ENCODE measurements around the gene TTR.

TTR gene

DNA sequence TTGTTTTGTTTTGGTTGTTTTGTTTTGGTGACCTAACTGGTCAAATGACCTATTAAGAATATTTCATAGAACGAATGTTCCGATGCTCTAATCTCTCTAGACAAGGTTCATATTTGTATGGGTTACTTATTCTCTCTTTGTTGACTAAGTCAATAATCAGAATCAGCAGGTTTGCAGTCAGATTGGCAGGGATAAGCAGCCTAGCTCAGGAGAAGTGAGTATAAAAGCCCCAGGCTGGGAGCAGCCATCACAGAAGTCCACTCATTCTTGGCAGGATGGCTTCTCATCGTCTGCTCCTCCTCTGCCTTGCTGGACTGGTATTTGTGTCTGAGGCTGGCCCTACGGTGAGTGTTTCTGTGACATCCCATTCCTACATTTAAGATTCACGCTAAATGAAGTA lies at the start of gene TTR:
Gene TTR, plus strand, starts transcription at position 250 of the 400 bp plus-strand sequence. Its CDS starts 26 bp downstream, at position 276.
- H3K4me2 ChIP-seq (ENCODE audit: low read length): no peak within 1 kb of the TSS
- no peak within 1 kb of the TSS for H3K4me3 ChIP-seq (ENCODE audit: low read length)
- H2AFZ ChIP-seq (ENCODE audit: low read depth, low read length): no peak within 1 kb of the TSS
- no peaks in the 10 kb centered on the region for H3K79me2 ChIP-seq (ENCODE audit: low read length)
- no peak within 1 kb of the TSS for H3K9ac ChIP-seq (ENCODE audit: low read length)
- TF ChIP-seq, protein P1, sequence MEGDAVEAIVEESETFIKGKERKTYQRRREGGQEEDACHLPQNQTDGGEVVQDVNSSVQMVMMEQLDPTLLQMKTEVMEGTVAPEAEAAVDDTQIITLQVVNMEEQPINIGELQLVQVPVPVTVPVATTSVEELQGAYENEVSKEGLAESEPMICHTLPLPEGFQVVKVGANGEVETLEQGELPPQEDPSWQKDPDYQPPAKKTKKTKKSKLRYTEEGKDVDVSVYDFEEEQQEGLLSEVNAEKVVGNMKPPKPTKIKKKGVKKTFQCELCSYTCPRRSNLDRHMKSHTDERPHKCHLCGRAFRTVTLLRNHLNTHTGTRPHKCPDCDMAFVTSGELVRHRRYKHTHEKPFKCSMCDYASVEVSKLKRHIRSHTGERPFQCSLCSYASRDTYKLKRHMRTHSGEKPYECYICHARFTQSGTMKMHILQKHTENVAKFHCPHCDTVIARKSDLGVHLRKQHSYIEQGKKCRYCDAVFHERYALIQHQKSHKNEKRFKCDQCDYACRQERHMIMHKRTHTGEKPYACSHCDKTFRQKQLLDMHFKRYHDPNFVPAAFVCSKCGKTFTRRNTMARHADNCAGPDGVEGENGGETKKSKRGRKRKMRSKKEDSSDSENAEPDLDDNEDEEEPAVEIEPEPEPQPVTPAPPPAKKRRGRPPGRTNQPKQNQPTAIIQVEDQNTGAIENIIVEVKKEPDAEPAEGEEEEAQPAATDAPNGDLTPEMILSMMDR (IDR thresholded peaks at IDR 0.05; ENCODE audit: low read depth, low read length): no peak
- TF ChIP-seq EZH2phosphoT487 (IDR thresholded peaks at IDR 0.05; ENCODE audit: low read depth): no peak
- H3K27me3 ChIP-seq (ENCODE audit: low read depth, low read length): no peaks in the 10 kb centered on the region
- H3K4me1 ChIP-seq (ENCODE audit: low read length): no peaks in the 10 kb centered on the region
- H3K9me3 ChIP-seq (ENCODE audit: insufficient read depth, low read length): no peaks in the 10 kb centered on the region
- no peaks in the 10 kb centered on the region for H3K36me3 ChIP-seq (replicated peaks; ENCODE audit: low read depth, low read length)
- no peak within 1 kb of the TSS for H3K27ac ChIP-seq (ENCODE audit: low read length)
- no peaks in the 10 kb centered on the region for H4K20me1 ChIP-seq (ENCODE audit: insufficient read depth, low read length)

DNA sequence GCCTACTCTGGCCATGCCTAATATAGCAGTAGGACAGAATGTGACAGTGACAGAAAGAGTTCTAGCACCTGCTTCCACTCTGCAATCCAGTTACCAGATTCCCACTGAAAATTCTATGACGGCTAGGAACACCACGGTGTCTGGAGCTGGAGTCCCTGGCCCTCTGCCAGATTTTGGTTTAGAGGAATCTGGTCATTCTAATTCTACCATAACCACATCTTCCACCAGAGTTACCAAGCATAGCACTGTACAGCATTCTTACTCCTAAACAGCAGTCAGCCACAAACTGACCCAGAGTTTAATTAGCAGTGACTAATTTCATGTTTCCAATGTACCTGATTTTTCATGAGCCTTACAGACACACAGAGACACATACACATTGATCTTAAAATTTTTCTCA lies 45.2 kb upstream of the TTR start:
- no peak for TF ChIP-seq EZH2phosphoT487 (IDR thresholded peaks at IDR 0.05; ENCODE audit: low read depth)
- TF ChIP-seq, protein P1 (IDR thresholded peaks at IDR 0.05; ENCODE audit: low read depth, low read length): no peak

DNA sequence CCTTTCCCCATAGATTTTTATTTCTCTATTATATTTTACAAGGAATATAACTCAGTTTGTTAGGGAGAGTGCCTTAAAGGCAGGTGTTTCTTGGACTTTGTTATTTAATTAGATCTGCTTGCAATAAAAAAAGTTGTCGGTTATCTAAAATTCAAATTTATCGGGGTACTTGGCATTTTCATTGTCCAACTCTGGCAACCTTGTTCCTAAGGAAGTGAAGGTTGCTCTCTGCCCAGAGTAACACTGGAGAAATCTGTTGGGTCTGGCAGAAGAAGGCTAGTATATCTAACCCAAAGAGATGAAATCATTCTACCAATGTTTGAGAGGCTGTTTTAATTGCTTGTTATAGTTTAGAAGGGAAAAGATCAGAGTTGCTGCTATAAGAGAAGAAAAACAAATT lies 42.8 kb upstream of the TTR start:
- Histone ChIP-seq H3K4me1 (ENCODE audit: low read length) (0 out of 2 replicates have a peak, but pooled peaks cover 4% of the 10 kb centered on the region), H3K27me3 (ENCODE audit: low read depth, low read length) (no peaks in the 10 kb centered on the region), H3K36me3 (replicated peaks; ENCODE audit: low read depth, low read length) (no peaks in the 10 kb centered on the region), H3K9ac (ENCODE audit: low read length) (no peak overlapping the region), H2AFZ (ENCODE audit: low read depth, low read length) (no peak overlapping the region), H3K79me2 (ENCODE audit: low read length) (no peaks in the 10 kb centered on the region), H3K9me3 (ENCODE audit: insufficient read depth, low read length) (no peaks in the 10 kb centered on the region), H4K20me1 (ENCODE audit: insufficient read depth, low read length) (no peaks in the 10 kb centered on the region), H3K4me3 (ENCODE audit: low read length) (no peak overlapping the region), H3K4me2 (ENCODE audit: low read length) (no peak overlapping the region), H3K27ac (ENCODE audit: low read length) (no peak overlapping the region)
- TF ChIP-seq EZH2phosphoT487 (IDR thresholded peaks at IDR 0.05; ENCODE audit: low read depth): no peak
- TF ChIP-seq, protein P1 (IDR thresholded peaks at IDR 0.05; ENCODE audit: low read depth, low read length): no peak

More for the DNA sequence above, 45.2 kb upstream of the TTR start:
- Histone ChIP-seq H3K27ac (ENCODE audit: low read length) (no peak overlapping the region), H3K4me2 (ENCODE audit: low read length) (no peak overlapping the region), H3K4me1 (ENCODE audit: low read length) (0 out of 2 replicates have a peak, but pooled peaks cover 4% of the 10 kb centered on the region), H3K27me3 (ENCODE audit: low read depth, low read length) (no peaks in the 10 kb centered on the region), H3K9me3 (ENCODE audit: insufficient read depth, low read length) (no peaks in the 10 kb centered on the region), H3K4me3 (ENCODE audit: low read length) (no peak overlapping the region), H3K79me2 (ENCODE audit: low read length) (no peaks in the 10 kb centered on the region), H4K20me1 (ENCODE audit: insufficient read depth, low read length) (no peaks in the 10 kb centered on the region), H2AFZ (ENCODE audit: low read depth, low read length) (no peak overlapping the region), H3K9ac (ENCODE audit: low read length) (no peak overlapping the region), H3K36me3 (replicated peaks; ENCODE audit: low read depth, low read length) (no peaks in the 10 kb centered on the region)

DNA sequence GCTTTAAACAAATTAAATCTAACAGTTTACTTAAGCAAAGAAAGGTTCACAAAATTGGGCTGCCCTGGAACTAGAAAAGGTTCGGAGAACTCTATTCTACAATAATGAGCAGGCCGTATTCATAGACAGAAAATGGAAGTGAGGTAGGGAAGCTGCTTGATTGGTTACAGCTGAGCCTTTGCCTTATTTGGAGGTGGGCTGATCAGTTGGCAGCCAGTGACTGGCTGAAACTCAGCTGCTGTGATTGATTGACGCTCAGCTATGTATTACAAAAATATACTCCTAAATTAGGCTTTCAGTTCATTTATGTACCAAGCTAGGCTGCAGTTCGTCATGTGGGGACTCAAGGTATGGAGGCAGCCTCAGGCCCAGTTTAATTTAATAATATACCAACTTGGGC lies 42.3 kb upstream of the TTR start:
- no peak overlapping the region for H3K9ac ChIP-seq (ENCODE audit: low read length)
- no peaks in the 10 kb centered on the region for H3K9me3 ChIP-seq (ENCODE audit: insufficient read depth, low read length)
- no peaks in the 10 kb centered on the region for H3K27me3 ChIP-seq (ENCODE audit: low read depth, low read length)
- H3K4me1 ChIP-seq (ENCODE audit: low read length): 0 out of 2 replicates have a peak, but pooled peaks cover 4% of the 10 kb centered on the region
- no peak overlapping the region for H3K4me3 ChIP-seq (ENCODE audit: low read length)
- no peak overlapping the region for H3K4me2 ChIP-seq (ENCODE audit: low read length)
- H3K36me3 ChIP-seq (replicated peaks; ENCODE audit: low read depth, low read length): no peaks in the 10 kb centered on the region
- H3K79me2 ChIP-seq (ENCODE audit: low read length): no peaks in the 10 kb centered on the region
- H3K27ac ChIP-seq (ENCODE audit: low read length): no peak overlapping the region
- no peaks in the 10 kb centered on the region for H4K20me1 ChIP-seq (ENCODE audit: insufficient read depth, low read length)
- TF ChIP-seq, protein P1 (IDR thresholded peaks at IDR 0.05; ENCODE audit: low read depth, low read length): no peak
- TF ChIP-seq EZH2phosphoT487 (IDR thresholded peaks at IDR 0.05; ENCODE audit: low read depth): no peak
- no peak overlapping the region for H2AFZ ChIP-seq (ENCODE audit: low read depth, low read length)

Data from OCI-LY3 (cell line).